ENCODE results near the gene CSNK1E.
"Not testable (repeated sequence)": the region's sequence is repeated elsewhere in the genome, so short reads cannot be mapped to it uniquely, and the experiment has no call there.

Gene CSNK1E

GRCh38 chr22:38347181-38347943, 30.1 kb upstream of the CSNK1E start:
- in situ Hi-C loops (cut with HindIII; ENCODE audit: low pct_ligation_motif_present, low sequenced_read_pairs): loop anchor here (25.0 kb wide), 1 partner anchor 260 kb away; the partner anchor contains the start of gene SLC16A8
- Histone ChIP-seq H3K27ac (no peak overlapping the region), H3K27me3 (replicated peaks) (no peaks in the 10 kb centered on the region), H3K36me3 (replicated peaks) (no peaks in the 10 kb centered on the region), H3K4me3 (ENCODE audit: low read depth, low read length) (no peak overlapping the region)
- TF ChIP-seq CTCF (IDR thresholded peaks at IDR 0.05; ENCODE audit: low read depth, low read length, missing control alignments): no peak
- DNase-seq: no peak

- Histone ChIP-seq H3K27ac (no peak overlapping the region), H3K27me3 (replicated peaks) (no peaks in the 10 kb centered on the region), H3K4me3 (ENCODE audit: low read depth, low read length) (no peak overlapping the region), H3K36me3 (replicated peaks) (no peaks in the 10 kb centered on the region)
- TF ChIP-seq CTCF (IDR thresholded peaks at IDR 0.05; ENCODE audit: low read depth, low read length, missing control alignments): no peak
- no peak for DNase-seq
- in situ Hi-C loops (cut with HindIII; ENCODE audit: low pct_ligation_motif_present, low sequenced_read_pairs): loop anchor here (25.0 kb wide), 1 partner anchor 259 kb away; the partner anchor contains the start of gene SLC16A8
These were observed 29.3 kb upstream of the CSNK1E start for GRCh38 chr22:38346506-38346905.

- no peak for TF ChIP-seq CTCF (IDR thresholded peaks at IDR 0.05; ENCODE audit: low read depth, low read length, missing control alignments)
- no peaks in the 10 kb centered on the region for H3K27me3 ChIP-seq (replicated peaks)
- DNase-seq: no peak
- in situ Hi-C loops (cut with HindIII; ENCODE audit: low pct_ligation_motif_present, low sequenced_read_pairs): loop anchor here (25.0 kb wide), 1 partner anchor 258 kb away; the partner anchor contains the start of gene SLC16A8
- H3K27ac ChIP-seq: no peak overlapping the region
- no peaks in the 10 kb centered on the region for H3K36me3 ChIP-seq (replicated peaks)
- H3K4me3 ChIP-seq (ENCODE audit: low read depth, low read length): no peak overlapping the region
These were observed 28.5 kb upstream of the CSNK1E start for GRCh38 chr22:38345782-38346181.

- in situ Hi-C loops (cut with HindIII; ENCODE audit: low pct_ligation_motif_present, low sequenced_read_pairs): loop anchor here (25.0 kb wide), 1 partner anchor 253 kb away; the partner anchor contains the start of gene SLC16A8
- H3K27ac ChIP-seq; H3K27me3 ChIP-seq (replicated peaks); DNase-seq; H3K4me3 ChIP-seq (ENCODE audit: low read depth, low read length); H3K36me3 ChIP-seq (replicated peaks): not testable (repeated sequence)
These were observed 22.7 kb upstream of the CSNK1E start for GRCh38 chr22:38339893-38340292.

- Histone ChIP-seq H3K27me3 (replicated peaks) (no peaks in the 10 kb centered on the region), H3K4me3 (ENCODE audit: low read depth, low read length) (no peak overlapping the region), H3K36me3 (replicated peaks) (no peaks in the 10 kb centered on the region), H3K27ac (no peak overlapping the region)
- TF ChIP-seq CTCF (IDR thresholded peaks at IDR 0.05; ENCODE audit: low read depth, low read length, missing control alignments): no peak
- in situ Hi-C loops (cut with HindIII; ENCODE audit: low pct_ligation_motif_present, low sequenced_read_pairs): loop anchor here (25.0 kb wide), 1 partner anchor 252 kb away; the partner anchor contains the start of gene SLC16A8
- DNase-seq: no peak
These were observed 21.6 kb upstream of the CSNK1E start for GRCh38 chr22:38338772-38339379.

GRCh38 chr22:38336699-38337098, 19.5 kb upstream of the CSNK1E start:
- in situ Hi-C loops (cut with HindIII; ENCODE audit: low pct_ligation_motif_present, low sequenced_read_pairs): loop anchor here (25.0 kb wide), 1 partner anchor 249 kb away; the partner anchor contains the start of gene SLC16A8
- no peaks in the 10 kb centered on the region for H3K27me3 ChIP-seq (replicated peaks)
- no peaks in the 10 kb centered on the region for H3K36me3 ChIP-seq (replicated peaks)
- no peak overlapping the region for H3K27ac ChIP-seq
- H3K4me3 ChIP-seq (ENCODE audit: low read depth, low read length): no peak overlapping the region
- no peak for DNase-seq
- no peak for TF ChIP-seq CTCF (IDR thresholded peaks at IDR 0.05; ENCODE audit: low read depth, low read length, missing control alignments)

All from brain microvascular endothelial cell (primary cell).